NCI-H82 treated with DMSO at 0.1 percent for 48 hours (cell line): ENCODE data around the gene EFCAB5.
"Not testable (repeated sequence)": the region's sequence is repeated elsewhere in the genome, so short reads cannot be mapped to it uniquely, and the experiment has no call there.

ENCODE experiments used
- DNase-seq: peaks from one replicate; lab custom pipeline; 2025; ENCODE audit not compliant: unreplicated experiment; lab: John Stamatoyannopoulos, UW

EFCAB5 gene

DNA sequence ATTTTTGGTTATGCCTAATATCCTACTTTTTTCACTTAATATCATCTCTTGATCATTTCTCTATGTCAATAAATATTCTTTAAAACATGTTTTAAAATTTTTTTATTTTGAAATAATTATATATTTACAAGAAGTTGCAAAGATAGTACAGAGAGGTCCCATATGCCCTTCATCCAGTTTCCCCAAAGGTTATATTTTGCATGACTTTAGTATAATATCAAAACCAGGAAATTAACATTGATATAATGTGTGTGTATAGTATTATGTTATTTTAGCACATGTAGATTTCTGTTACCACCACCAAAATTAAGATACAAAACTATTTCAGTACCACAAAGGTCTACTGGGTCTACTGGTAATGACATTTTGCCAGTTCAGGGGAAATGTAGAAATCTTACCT, 60.7 kb downstream of the EFCAB5 start:
- DNase-seq: no peak

DNA sequence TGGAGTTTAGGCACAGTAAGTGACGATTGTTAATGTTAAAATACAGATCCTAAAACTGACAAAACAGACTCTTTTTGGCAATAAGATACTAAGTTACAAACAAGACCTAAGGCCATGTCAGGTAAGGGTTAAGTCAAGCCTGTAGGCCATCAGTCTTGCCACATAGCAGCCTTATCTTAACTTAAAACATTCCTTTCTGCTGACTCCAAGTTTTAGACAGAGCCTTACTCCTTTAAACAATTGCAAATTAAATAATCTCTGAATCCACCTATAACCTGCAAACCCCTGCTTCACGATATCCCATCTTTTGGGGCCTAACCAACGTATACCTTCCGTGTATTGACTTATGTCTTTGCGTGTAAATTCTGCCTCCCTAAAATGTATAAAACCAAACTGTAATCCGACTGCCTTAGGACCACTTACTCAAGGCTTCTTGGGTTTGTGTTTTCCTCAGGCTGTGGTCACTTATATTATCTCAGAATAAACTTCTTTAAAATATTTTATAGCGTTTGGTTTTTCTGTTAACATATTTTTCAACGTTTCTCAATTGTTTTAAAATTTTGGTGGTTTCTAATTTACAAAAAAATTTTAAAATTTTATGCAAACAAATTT, 64.4 kb downstream of the EFCAB5 start:
- no peak for DNase-seq

DNA sequence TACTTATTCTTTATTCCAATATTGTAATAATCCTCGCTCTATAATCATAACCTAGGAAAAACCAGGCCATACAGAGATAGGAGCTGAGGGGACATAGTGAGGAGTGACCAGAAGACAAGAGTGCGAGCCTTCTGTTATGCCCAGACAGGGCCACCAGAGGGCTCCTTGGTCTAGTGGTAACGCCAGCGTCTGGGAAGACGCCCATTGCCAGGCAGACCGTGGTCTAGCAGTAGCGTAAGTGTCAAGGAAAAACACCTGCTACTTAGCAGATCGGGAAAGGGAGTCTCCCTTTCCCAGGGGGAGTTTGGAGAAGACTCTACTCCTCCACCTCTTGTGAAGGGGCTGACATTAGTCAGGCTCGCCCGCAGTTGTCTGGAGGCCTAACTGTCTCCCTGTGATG, 70.5 kb downstream of the EFCAB5 start:
- not testable (repeated sequence) for DNase-seq

DNA sequence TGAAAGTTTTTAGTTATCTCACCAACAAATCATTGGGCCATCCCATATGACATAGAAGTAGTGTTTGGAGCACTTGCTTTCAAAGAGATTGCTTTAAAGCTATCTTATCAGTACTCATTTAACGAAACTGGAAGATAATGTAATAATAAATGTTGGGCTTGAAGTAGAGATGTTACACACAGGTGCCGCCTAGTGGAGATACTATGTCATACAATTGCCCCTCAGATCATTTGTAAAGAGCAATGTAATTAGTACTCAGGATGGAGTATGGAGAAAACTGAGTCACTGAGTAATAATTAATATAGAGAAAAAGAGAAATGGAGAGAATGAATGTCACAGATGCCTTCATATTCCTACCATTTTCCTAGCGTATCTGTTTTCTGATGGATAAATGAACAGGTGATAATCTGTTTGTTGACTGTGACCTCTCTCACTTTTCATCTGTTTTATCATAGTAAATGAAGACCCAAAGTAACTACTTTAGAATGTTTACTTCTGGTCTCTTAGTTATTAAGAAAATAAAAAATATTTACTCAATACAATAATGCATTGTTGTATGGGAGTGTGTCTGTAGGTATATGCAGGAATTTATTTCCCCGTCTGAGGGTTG, 80.4 kb downstream of the EFCAB5 start:
- DNase-seq: peak; percentile 47

DNA sequence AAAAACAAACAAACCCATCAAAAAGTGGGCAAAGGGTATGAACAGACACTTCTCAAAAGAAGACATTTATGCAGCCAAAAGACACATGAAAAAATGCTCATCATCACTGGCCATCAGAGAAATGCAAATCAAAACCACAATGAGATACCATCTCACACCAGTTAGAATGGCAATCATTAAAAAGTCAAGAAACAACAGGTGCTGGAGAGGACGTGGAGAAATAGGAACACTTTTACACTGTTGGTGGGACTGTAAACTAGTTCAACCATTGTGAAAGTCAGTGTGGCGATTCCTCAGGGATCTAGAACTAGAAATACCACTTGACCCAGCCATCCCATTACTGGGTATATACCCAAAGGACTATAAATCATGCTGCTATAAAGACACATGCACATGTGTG, 83.9 kb downstream of the EFCAB5 start:
- not testable (repeated sequence) for DNase-seq

DNA sequence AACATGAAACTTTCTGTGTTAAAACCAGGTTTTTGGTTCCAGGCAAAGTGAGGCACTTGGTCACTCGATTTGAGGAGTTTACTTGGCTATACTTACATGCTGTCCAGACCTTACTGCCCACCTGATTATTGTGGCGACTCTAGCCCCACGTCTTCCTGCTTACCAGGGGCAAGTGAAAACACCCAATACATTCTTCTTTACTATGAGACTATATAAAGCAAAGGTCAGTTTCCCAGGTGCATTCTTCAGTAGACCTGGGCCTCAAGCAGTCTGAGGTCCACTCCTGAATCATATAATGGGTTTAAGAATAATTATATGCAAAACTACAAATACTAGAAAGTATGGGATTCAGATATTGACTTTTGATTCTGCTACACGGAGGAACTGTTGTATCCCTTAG, 86.2 kb downstream of the EFCAB5 start:
- DNase-seq: no peak

DNA sequence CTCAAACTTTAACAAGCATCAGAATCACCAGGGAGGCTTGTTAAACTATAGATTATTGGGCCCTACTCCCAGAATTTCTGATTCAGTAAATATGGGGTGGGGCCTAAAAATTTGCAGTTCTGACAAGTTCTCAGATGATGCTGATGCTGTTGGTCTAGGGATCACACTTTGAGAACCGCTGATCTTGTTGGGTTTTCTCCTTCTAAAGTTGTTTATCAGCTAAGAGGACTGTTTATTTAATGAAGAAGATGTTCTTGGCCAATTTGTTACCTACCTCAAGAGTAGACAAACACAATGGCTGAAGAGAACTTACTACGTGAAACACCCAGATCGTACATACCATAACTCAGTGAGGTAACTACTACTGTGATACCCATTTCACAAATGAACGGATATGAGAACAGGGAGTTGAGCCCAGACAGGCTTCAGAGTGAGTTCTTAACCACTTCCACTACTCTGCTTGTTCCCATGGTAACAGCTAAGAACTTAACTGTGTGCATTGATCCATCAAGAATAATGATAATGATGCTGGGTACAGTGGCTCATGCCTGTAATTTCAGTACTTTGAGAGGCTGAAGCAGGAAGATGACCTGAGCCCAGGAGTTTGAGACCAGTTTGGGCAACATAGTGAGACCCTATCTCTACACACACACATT, 89.9 kb downstream of the EFCAB5 start:
- DNase-seq: no peak

DNA sequence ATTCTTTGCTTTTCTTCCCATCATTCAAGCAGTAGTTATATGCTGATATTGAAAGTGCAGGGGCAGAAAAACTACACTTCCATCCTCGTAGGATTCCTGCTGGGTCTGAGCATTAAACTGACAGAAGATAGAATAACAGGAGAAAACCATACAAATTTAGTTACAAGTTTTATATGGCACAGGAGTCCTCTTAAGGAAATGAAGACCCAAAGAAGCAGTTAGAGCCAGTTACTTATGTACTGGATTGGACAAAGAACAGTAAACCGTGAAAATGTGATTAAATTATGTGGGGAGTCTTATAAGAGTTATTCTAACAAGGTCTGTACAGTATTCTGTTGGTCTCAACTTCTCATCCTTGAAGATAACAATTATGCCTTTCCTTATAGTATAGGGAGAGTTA, 93.9 kb downstream of the EFCAB5 start:
- no peak for DNase-seq

DNA sequence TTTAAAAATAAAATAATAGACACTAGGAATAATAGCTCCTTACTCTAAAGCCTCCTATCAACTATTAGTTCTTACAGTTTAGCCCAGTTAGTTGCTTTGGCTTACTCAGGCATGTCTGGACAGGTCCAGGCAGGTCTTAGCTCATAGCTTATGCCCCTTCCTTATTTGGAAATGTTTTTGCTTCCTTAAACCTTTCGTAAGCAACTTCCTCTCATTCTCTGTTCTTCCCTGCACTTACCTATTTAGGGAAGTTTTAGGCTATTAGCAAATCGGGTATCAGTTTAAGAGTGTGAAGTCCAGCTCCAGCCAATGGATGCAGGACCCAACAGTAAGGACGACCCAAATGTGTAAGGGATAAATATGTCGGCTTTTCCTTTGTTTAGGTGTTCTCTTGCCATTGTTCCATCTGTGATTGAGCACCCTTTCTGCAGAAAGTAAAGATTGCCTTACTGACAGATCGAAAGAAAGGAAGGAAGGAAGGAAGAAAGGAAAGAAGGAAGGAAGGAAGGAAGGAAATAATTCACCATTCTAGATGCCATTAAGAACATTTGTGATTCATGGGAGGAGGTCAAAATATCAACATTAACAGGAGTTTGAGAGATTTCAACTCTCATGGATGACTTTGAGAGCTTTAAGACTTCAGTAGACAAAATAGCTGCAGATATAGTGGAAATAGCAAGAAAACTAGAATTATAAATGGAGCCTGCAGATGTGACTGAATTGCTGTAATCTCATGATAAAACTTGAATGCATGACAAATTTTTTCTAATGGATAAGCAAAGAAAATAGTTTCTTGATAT, 99.5 kb downstream of the EFCAB5 start:
- DNase-seq: not testable (repeated sequence)

DNA sequence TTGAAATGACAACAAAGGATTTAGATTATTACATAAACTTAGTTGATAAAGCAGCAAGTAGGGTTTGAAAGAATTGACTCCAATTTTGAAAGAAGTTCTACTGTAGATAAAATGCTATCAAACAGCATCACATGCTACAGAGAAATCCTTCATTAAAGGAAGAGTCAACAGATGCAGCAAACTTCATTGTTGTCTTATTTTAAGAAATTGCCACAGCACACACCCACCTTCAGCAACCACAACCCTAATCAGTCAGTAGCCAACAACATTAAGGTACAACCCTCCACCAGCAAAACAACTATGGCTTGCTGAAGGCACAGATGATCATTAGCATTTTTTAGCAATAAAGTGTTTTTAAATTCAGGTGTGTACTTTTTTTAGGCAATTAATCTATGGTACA, 100.1 kb downstream of the EFCAB5 start:
- DNase-seq: no peak

DNA sequence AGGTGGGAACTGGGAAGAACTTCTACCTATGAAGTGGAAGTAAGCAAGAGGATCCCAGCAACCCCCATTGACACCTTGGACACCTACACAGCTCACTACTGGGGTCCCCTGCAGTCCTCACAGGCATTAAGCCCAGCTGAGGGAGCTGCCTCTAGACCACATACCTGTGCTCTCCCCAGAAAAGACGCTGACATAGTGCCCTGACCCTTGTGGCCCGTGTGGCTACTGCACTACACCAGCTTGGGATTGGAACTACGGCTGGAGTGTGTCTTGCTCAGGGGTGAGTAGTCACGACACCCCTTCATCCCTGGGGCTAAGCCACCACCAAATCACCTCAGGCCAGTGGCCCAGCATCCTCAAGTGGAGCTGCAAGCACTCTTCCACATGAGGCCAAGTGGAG, 120.9 kb downstream of the EFCAB5 start:
- DNase-seq: no peak

DNA sequence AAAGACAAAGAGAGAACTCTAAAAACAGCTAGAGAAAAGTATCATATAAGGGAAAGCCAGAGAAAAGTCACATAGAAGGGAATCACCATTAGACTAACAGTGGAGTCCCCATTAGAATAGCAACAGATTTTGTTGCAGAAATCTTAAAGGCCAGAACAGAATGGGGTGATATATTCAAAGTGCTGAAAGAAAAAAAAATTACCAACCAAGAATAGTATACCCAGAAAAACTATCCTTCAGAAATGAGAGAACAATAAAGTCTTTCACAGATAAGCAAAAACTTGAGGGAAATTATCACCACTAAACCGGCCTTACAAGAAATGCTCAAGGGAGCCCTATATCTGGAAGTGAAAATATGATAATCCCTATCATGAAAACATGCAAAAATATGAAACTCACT, 123.3 kb downstream of the EFCAB5 start:
- DNase-seq: no peak

DNA sequence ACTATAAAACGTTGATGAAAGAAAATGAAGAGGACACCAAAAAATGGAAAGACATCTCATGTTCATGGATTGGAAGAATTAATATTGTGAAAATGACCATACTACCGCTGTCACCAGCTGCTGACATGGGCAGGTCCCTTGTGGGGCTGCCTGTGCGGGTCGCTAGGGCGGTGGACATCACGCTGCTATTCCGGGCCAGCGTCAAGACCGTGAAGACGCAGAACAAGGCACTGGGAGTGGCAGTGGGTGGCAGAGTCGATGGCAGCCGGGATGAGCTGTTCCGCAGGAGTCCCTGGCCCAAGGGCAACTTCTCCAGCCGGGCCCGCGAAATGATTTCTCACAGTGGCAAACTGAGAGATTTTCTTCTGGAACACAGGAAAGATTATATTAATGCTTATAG, 127.0 kb downstream of the EFCAB5 start:
- no peak for DNase-seq

DNA sequence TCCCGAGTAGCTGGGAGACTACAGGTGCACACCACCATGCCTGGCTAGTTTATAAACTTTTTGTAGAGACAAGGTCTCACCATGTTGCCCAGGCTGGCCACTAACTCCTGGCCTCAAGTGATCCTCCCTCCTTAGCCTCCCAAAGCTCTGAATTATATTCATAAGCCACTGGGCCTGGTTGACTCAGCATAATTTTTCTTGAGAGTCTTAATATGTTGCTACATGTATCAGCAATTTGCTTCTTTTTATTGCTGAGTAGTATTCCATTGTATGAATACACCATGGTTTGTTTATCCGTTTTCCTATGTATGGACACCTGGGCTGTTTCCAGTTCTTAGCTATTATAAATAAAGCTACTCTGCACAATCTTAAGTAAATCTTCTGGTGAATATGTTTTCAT, 132.8 kb downstream of the EFCAB5 start:
- no peak for DNase-seq

DNA sequence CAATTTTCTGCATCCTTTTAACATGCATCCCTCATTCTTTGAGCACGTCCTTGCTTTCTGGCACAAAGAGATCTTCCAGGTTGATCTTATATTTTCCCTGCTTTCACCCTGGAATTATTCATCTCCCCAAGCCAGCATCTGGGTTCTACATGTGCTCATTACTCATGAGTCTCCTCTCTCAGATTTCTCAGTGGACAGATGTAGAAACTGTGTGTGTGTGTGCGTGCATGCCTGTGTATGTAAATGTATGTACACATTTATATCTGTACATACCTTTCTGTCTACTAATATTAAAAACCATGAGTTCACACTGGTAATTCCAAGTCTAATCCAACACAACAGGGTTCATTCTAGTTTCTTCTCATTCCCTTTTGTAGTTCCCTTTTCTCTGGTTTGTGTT, 133.3 kb downstream of the EFCAB5 start:
- no peak for DNase-seq

DNA sequence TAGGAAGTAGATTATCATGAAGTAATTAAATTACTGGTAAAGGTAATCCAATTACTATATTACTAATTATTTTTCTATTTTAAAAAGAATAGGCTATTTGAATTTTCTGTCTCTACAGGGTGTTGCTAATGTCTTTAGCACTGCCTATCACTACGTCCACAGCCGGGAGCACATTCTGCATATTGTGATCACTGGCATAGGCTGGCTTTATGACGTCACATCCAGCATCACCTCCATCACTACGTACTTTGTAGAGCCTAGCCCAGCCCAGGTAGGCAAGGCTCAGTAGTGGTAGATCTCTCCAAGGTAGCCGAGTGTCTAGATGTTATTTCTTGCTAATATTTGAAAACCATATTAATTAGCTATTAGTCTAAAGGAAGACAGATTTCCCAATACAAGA, 141.3 kb downstream of the EFCAB5 start:
- no peak for DNase-seq

DNA sequence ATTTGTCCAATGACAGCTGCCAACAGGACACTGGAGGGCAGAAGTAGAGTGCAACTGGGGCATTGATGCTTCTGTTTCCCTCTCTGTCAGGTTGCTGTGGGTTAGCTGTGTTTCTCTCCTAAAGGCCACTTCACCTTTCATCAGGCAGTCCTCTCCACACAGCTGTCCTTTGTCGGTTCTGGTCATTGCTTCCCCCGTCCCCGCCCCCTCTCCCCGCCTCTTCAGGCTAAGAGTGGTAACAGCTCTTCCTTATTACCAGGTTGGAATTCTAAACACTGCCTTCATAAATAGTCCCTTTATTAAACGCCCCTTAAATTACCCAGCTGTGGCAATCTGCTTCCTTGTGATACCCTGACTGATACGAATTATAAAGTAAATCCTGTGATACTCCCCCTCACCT, 143.4 kb downstream of the EFCAB5 start:
- no peak for DNase-seq

DNA sequence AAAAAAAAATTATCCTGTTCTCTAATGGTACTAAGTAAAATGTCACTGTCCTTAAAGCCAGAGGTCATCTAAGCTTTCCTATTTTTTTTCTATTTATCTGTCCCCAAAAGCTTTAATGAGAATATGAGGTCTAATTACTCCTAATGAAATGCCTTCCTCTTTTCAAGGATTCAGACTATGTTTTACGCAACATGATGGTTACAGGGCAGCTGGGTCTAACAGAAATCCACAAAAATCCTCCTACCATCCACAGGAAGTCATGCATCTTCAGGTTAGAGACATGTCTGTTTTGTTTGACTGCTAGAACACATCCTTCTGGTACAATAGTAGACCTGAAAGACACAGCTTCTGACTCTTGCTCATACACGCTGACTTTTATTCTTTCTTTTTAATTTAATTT, 145.5 kb downstream of the EFCAB5 start:
- DNase-seq: no peak

DNA sequence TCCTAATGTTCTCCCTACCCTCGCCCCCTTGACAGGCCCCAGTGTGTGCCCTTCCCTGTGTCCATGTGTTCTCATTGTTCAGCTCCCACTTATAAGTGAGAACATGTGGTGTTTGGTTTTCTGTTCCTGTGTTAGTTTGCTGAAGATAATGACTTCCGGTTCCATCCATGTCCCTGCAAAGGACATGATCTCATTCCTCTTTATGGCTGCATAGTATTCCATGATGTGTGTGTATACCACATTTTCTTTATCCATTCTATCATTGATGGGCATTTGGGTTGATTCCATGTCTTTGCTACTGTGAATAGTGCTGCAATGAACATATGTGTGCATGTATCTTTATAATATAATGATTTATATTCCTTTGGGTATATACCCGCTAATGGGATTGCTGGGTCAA, 146.0 kb downstream of the EFCAB5 start:
- DNase-seq: not testable (repeated sequence)

DNA sequence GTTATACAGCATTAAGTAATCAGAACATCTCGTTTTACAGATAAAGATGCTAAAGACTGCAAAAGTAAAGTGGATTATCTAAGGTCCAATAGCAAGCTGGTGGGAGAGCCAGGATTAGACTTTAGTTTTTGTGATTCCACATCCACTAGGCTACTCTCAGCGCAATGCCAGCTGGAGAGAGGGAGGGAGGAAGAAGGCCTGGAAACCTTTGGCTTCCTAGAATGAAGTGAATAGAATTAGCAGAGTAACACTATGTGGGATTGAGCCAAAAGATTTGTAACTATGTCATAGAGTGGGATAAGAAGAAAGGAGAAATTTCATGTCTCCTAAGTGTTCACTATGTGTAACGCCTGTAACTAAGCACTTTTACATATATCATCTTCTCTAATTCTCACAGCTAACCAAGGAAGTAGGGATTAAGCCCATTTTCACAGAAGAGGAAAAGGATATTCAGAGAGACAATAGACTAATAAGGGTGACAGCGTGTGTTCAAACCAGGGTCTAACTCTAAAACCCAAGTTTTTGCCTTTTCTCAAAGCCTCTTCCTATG, 149.8 kb downstream of the EFCAB5 start:
- peak; percentile 81 for DNase-seq

DNA sequence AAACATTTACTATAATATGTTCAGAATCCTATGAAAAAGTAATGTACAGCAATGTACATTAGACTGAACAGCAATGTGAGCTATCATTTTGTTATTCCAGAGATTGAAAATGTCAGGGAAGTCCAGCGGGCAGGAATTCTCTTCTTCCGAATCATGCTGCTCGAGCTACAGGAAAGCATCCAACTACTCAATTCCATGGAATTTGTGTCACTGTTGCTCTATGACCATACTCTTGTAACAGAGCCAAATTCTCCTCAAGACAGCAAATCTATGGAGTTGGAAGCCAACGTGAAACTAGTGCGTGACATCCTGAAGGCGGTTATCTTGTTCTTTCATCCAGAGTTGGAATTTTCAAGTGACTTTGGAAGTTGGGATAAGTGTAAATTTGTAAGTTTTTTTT, 150.3 kb downstream of the EFCAB5 start:
- DNase-seq: no peak

DNA sequence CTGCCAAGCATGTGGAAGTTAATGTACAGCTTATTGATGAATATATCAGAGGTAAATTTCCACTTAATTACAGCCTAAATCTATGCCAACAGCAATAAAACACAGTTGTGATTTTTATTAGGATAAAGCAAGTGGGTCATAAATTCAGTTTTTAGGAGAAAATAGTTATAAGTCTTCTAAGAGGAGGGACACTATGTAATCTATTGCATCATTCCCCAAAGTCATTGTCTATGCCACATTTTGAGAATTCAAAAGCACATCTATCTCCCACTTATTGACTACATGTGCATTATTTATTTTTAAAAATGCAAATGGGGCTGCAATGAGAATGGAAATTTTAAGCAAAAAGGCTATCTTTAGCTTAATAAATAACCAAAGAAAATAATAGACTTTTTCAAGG, 151.5 kb downstream of the EFCAB5 start:
- no peak for DNase-seq
